Esophagus mucosa (tissue), 1 donor: ENCODE data around the gene NDST4. TPM values are rescaled to one million over a fixed set of nuclear protein-coding genes. Genes with fewer than 3 reads are reported as not detected.
"Not testable (repeated sequence)": the region's sequence is repeated elsewhere in the genome, so short reads cannot be mapped to it uniquely, and the experiment has no call there.

ENCODE experiments used
- ATAC-seq: fragments of 200-7000 bp; cut with Tn5 transposase; one replicate; pipeline ENCODE4 v1.9.1; 2020
- total RNA-seq: library from RNA; stranded (reverse); gene quantifications from one replicate; pipeline ENCODE4 v1.2.4, GENCODE V29; 2023
- donor health status: DM: yes; HTN: yes; CAD: no.

The NDST4 gene
- total RNA-seq, 1 donor from 2014 or later: not detected

GRCh38 chr4:115053313-115053712, 60.1 kb downstream of the NDST4 start:
- ATAC-seq: no peak

GRCh38 chr4:115042496-115042895, 70.9 kb downstream of the NDST4 start:
- no peak for ATAC-seq

- no peak for ATAC-seq
These were observed 83.1 kb downstream of the NDST4 start for GRCh38 chr4:115030281-115030680.

- ATAC-seq: no peak
These were observed 84.6 kb downstream of the NDST4 start for GRCh38 chr4:115028682-115029410.

GRCh38 chr4:114999880-115000279, 113.5 kb downstream of the NDST4 start:
- no peak for ATAC-seq

GRCh38 chr4:114998316-114998715, 115.1 kb downstream of the NDST4 start:
- no peak for ATAC-seq

- no peak for ATAC-seq
These were observed 115.7 kb downstream of the NDST4 start for GRCh38 chr4:114997576-114998247.

GRCh38 chr4:114986133-114986532, 127.3 kb downstream of the NDST4 start:
- ATAC-seq: no peak

- no peak for ATAC-seq
These were observed 132.3 kb downstream of the NDST4 start for GRCh38 chr4:114980932-114981708.

- ATAC-seq: not testable (repeated sequence)
These were observed 133.0 kb downstream of the NDST4 start for GRCh38 chr4:114980399-114980798.

- ATAC-seq: no peak
These were observed 136.5 kb downstream of the NDST4 start for GRCh38 chr4:114976901-114977300.

GRCh38 chr4:114964026-114964425, 149.4 kb downstream of the NDST4 start:
- ATAC-seq: no peak

GRCh38 chr4:114945616-114946015, 167.8 kb downstream of the NDST4 start:
- no peak for ATAC-seq

- no peak for ATAC-seq
These were observed 171.9 kb downstream of the NDST4 start for GRCh38 chr4:114941503-114941902.

GRCh38 chr4:114927881-114928280, 185.5 kb downstream of the NDST4 start:
- no peak for ATAC-seq

- no peak for ATAC-seq
These were observed 186.8 kb downstream of the NDST4 start for GRCh38 chr4:114926583-114926982.

- ATAC-seq: no peak
These were observed 189.1 kb downstream of the NDST4 start for GRCh38 chr4:114924311-114924710.

- ATAC-seq: no peak
These were observed 190.9 kb downstream of the NDST4 start for GRCh38 chr4:114922592-114922933.

GRCh38 chr4:114921790-114922591, 191.4 kb downstream of the NDST4 start:
- no peak for ATAC-seq

- no peak for ATAC-seq
These were observed 192.2 kb downstream of the NDST4 start for GRCh38 chr4:114921191-114921590.

GRCh38 chr4:114911111-114911510, 202.3 kb downstream of the NDST4 start:
- ATAC-seq: no peak

GRCh38 chr4:114907568-114907967, 205.9 kb downstream of the NDST4 start:
- no peak for ATAC-seq

GRCh38 chr4:114905017-114905416, 208.4 kb downstream of the NDST4 start:
- no peak for ATAC-seq
